Measurements from ENCODE around the gene CARNS1.

DNA sequence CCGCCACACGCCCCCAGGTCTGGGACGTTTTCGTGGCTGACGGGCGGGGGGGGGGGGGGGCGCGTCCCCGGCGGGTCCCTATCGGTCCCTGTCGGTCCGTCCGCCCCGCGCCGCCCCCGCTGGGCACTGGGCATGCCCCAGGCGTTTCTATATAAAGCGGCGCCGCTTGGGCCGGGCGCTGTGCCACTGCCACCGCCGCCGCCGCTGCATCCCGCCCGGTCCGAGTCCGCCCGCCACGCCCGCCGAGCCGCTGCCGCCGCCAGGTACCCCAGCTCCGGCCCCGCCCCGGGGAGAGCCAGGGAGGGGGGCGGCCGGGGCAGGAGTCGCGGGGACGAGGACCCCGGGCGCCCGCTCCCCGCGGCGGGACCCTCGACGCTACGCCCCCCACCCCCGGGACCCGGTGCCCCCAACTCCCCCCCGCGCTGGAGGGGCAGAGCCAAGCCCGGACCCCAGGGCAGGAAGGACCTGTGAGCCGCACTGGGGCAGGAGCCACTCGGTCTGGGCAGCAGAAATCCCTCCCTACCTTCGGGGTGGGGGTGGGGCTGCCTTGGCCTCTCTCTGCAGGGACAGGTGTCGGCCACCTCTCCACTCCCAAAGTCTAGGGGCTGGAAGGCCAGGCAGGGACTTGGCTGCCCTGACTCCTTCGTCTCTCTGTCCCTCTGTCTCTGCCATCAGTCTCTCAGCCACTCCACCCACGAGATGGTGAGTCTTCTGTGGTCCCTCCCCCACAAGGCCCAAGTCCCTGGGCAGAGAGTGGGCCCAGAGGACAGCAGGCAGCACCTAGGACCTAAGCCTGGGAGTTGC lies at the start of gene CARNS1:
- TF ChIP-seq NFRKB (IDR thresholded peaks at IDR 0.05) (no peak), FOXK2 (IDR thresholded peaks at IDR 0.05) (no peak), L3MBTL2 (conservative IDR thresholded peaks at IDR 0.05) (no peak), ARNT (IDR thresholded peaks at IDR 0.05) (no peak), SP1 (IDR thresholded peaks at IDR 0.05) (no peak), ZNF384 (IDR thresholded peaks at IDR 0.05) (no peak), SUZ12 (IDR thresholded peaks at IDR 0.05) (no peak), BHLHE40 (IDR thresholded peaks at IDR 0.05; ENCODE audit: borderline replicate concordance) (no peak)
